Esophagus squamous epithelium (tissue), 4 donors: ENCODE measurements around the gene EPB41L5.
"Not testable (repeated sequence)": the region's sequence is repeated elsewhere in the genome, so short reads cannot be mapped to it uniquely, and the experiment has no call there.

Experiments used
- POLR2A ChIP-seq, 4 donors: fragments of 450-650 bp; IDR thresholded peaks; one replicate each; pipeline ENCODE4 v1.6.1; 2017; ENCODE audit warnings: antibody characterized with exemption in 4 of 4, mild to moderate bottlenecking in 4 of 4, moderate library complexity in 3 of 4
- TF ChIP-seq, protein P1 (sequence below), 6 experiments: fragments of 450-650 bp in 4 of 6; fragments of 200-600 bp in 2 of 6; sonication (generic) in 2 of 6; IDR thresholded peaks; one replicate each; pipeline ENCODE4 v1.5.1; 2016 to 2019; ENCODE audit warnings: antibody characterized with exemption in 6 of 6, mild to moderate bottlenecking in 4 of 6, moderate library complexity in 4 of 6

DNA sequence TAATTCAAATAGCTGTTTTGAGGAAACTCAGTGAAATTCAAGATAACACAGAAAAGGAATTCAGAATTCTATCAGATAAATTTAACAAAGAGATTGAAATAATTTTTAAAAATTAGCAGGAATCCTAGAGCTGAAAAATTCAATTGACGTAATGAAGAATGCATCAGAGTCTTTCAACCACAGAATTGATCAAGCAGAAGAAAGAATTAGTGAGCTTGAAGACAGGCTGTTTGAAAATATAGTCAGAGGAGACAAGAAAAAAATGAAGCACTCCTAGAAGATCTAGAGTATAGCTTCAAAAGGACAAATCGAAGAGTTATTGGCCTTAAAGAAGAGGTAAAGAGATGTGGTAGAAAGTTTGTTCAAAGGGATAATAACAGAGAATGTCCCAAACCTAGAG lies 122.1 kb downstream of the EPB41L5 start:
- TF ChIP-seq, protein P1, sequence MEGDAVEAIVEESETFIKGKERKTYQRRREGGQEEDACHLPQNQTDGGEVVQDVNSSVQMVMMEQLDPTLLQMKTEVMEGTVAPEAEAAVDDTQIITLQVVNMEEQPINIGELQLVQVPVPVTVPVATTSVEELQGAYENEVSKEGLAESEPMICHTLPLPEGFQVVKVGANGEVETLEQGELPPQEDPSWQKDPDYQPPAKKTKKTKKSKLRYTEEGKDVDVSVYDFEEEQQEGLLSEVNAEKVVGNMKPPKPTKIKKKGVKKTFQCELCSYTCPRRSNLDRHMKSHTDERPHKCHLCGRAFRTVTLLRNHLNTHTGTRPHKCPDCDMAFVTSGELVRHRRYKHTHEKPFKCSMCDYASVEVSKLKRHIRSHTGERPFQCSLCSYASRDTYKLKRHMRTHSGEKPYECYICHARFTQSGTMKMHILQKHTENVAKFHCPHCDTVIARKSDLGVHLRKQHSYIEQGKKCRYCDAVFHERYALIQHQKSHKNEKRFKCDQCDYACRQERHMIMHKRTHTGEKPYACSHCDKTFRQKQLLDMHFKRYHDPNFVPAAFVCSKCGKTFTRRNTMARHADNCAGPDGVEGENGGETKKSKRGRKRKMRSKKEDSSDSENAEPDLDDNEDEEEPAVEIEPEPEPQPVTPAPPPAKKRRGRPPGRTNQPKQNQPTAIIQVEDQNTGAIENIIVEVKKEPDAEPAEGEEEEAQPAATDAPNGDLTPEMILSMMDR (IDR thresholded peaks at IDR 0.05), result not testable (repeated sequence)
- TF ChIP-seq POLR2A (IDR thresholded peaks at IDR 0.05), result not testable (repeated sequence)
